ENCODE data around the gene DOCK10.

Gene DOCK10

GRCh38 chr2:224932522-224932921 is 109.7 kb downstream of the DOCK10 start:
- Histone ChIP-seq H3K36me3 (ENCODE audit: control insufficient read depth, insufficient read depth, low read length) (no peaks in the 10 kb centered on the region), H3K27ac (ENCODE audit: low read depth, low read length, severe bottlenecking) (no peak overlapping the region), H3K9me3 (ENCODE audit: control insufficient read depth, low read length) (no peaks in the 10 kb centered on the region), H3K4me3 (ENCODE audit: extremely low read depth, insufficient read depth, low read length, poor library complexity, severe bottlenecking) (no peak overlapping the region), H3K4me1 (ENCODE audit: control insufficient read depth, insufficient read depth, low read length, poor library complexity, severe bottlenecking) (no peaks in the 10 kb centered on the region)
- 88 to 100% methylated on average over 1 to 3 of the region's 3 CpGs for WGBS, 2 experiments (ENCODE audit: insufficient coverage in 2 of 2)

GRCh38 chr2:224931956-224932355 is 110.3 kb downstream of the DOCK10 start:
- H3K4me1 ChIP-seq (ENCODE audit: control insufficient read depth, insufficient read depth, low read length, poor library complexity, severe bottlenecking): no peaks in the 10 kb centered on the region
- no peak overlapping the region for H3K4me3 ChIP-seq (ENCODE audit: extremely low read depth, insufficient read depth, low read length, poor library complexity, severe bottlenecking)
- no peak overlapping the region for H3K27ac ChIP-seq (ENCODE audit: low read depth, low read length, severe bottlenecking)
- H3K9me3 ChIP-seq (ENCODE audit: control insufficient read depth, low read length): no peaks in the 10 kb centered on the region
- WGBS, 2 experiments (ENCODE audit: insufficient coverage in 2 of 2): 86 to 91% methylated on average over 1 to 3 of the region's 4 CpGs
- H3K36me3 ChIP-seq (ENCODE audit: control insufficient read depth, insufficient read depth, low read length): no peaks in the 10 kb centered on the region

- no peaks in the 10 kb centered on the region for H3K4me1 ChIP-seq (ENCODE audit: control insufficient read depth, insufficient read depth, low read length, poor library complexity, severe bottlenecking)
- H3K27ac ChIP-seq (ENCODE audit: low read depth, low read length, severe bottlenecking): no peak overlapping the region
- no peak overlapping the region for H3K4me3 ChIP-seq (ENCODE audit: extremely low read depth, insufficient read depth, low read length, poor library complexity, severe bottlenecking)
- H3K36me3 ChIP-seq (ENCODE audit: control insufficient read depth, insufficient read depth, low read length): no peaks in the 10 kb centered on the region
- no peaks in the 10 kb centered on the region for H3K9me3 ChIP-seq (ENCODE audit: control insufficient read depth, low read length)
- WGBS, 2 experiments (ENCODE audit: insufficient coverage in 2 of 2): 86% methylated on average over 1 of the region's 3 CpGs; no CpG with 5 or more reads in 1 of the 2 experiments
These were observed 111.3 kb downstream of the DOCK10 start for GRCh38 chr2:224930990-224931389.

- no peak overlapping the region for H3K27ac ChIP-seq (ENCODE audit: low read depth, low read length, severe bottlenecking)
- 95 to 96% methylated on average over 4 to 5 of the region's 5 CpGs for WGBS, 2 experiments (ENCODE audit: insufficient coverage in 2 of 2)
These were observed 112.1 kb downstream of the DOCK10 start for GRCh38 chr2:224930124-224930523.

GRCh38 chr2:224929512-224929911 is 112.8 kb downstream of the DOCK10 start:
- no peak overlapping the region for H3K4me3 ChIP-seq (ENCODE audit: extremely low read depth, insufficient read depth, low read length, poor library complexity, severe bottlenecking)
- WGBS, 2 experiments (ENCODE audit: insufficient coverage in 2 of 2): 97 to 100% methylated on average over 3 of the region's 3 CpGs
- H3K4me1 ChIP-seq (ENCODE audit: control insufficient read depth, insufficient read depth, low read length, poor library complexity, severe bottlenecking): no peaks in the 10 kb centered on the region
- no peak overlapping the region for H3K27ac ChIP-seq (ENCODE audit: low read depth, low read length, severe bottlenecking)
- H3K36me3 ChIP-seq (ENCODE audit: control insufficient read depth, insufficient read depth, low read length): no peaks in the 10 kb centered on the region
- no peaks in the 10 kb centered on the region for H3K9me3 ChIP-seq (ENCODE audit: control insufficient read depth, low read length)

More at GRCh38 chr2:224930124-224930523, 112.1 kb downstream of the DOCK10 start:
- no peak overlapping the region for H3K4me3 ChIP-seq (ENCODE audit: extremely low read depth, insufficient read depth, low read length, poor library complexity, severe bottlenecking)
- no peaks in the 10 kb centered on the region for H3K4me1 ChIP-seq (ENCODE audit: control insufficient read depth, insufficient read depth, low read length, poor library complexity, severe bottlenecking)
- H3K36me3 ChIP-seq (ENCODE audit: control insufficient read depth, insufficient read depth, low read length): no peaks in the 10 kb centered on the region
- H3K9me3 ChIP-seq (ENCODE audit: control insufficient read depth, low read length): no peaks in the 10 kb centered on the region

GRCh38 chr2:224927646-224928173 is 114.6 kb downstream of the DOCK10 start:
- H3K36me3 ChIP-seq (ENCODE audit: control insufficient read depth, insufficient read depth, low read length): no peaks in the 10 kb centered on the region
- no peak overlapping the region for H3K27ac ChIP-seq (ENCODE audit: low read depth, low read length, severe bottlenecking)
- H3K4me3 ChIP-seq (ENCODE audit: extremely low read depth, insufficient read depth, low read length, poor library complexity, severe bottlenecking): no peak overlapping the region
- H3K9me3 ChIP-seq (ENCODE audit: control insufficient read depth, low read length): no peaks in the 10 kb centered on the region
- 85 to 89% methylated on average over 5 of the region's 7 CpGs for WGBS, 2 experiments (ENCODE audit: insufficient coverage in 2 of 2)
- no peaks in the 10 kb centered on the region for H3K4me1 ChIP-seq (ENCODE audit: control insufficient read depth, insufficient read depth, low read length, poor library complexity, severe bottlenecking)

GRCh38 chr2:224927011-224927410 is 115.3 kb downstream of the DOCK10 start:
- 84 to 95% methylated on average over 2 of the region's 2 CpGs for WGBS, 2 experiments (ENCODE audit: insufficient coverage in 2 of 2)
- Histone ChIP-seq H3K27ac (ENCODE audit: low read depth, low read length, severe bottlenecking) (no peak overlapping the region), H3K4me1 (ENCODE audit: control insufficient read depth, insufficient read depth, low read length, poor library complexity, severe bottlenecking) (no peaks in the 10 kb centered on the region), H3K4me3 (ENCODE audit: extremely low read depth, insufficient read depth, low read length, poor library complexity, severe bottlenecking) (no peak overlapping the region), H3K36me3 (ENCODE audit: control insufficient read depth, insufficient read depth, low read length) (no peaks in the 10 kb centered on the region), H3K9me3 (ENCODE audit: control insufficient read depth, low read length) (no peaks in the 10 kb centered on the region)

- no peak overlapping the region for H3K4me3 ChIP-seq (ENCODE audit: extremely low read depth, insufficient read depth, low read length, poor library complexity, severe bottlenecking)
- no peaks in the 10 kb centered on the region for H3K4me1 ChIP-seq (ENCODE audit: control insufficient read depth, insufficient read depth, low read length, poor library complexity, severe bottlenecking)
- no peaks in the 10 kb centered on the region for H3K36me3 ChIP-seq (ENCODE audit: control insufficient read depth, insufficient read depth, low read length)
- H3K9me3 ChIP-seq (ENCODE audit: control insufficient read depth, low read length): no peaks in the 10 kb centered on the region
- H3K27ac ChIP-seq (ENCODE audit: low read depth, low read length, severe bottlenecking): no peak overlapping the region
These were observed 116.5 kb downstream of the DOCK10 start for GRCh38 chr2:224925810-224926100.

- no peak overlapping the region for H3K4me3 ChIP-seq (ENCODE audit: extremely low read depth, insufficient read depth, low read length, poor library complexity, severe bottlenecking)
- no peak overlapping the region for H3K27ac ChIP-seq (ENCODE audit: low read depth, low read length, severe bottlenecking)
- H3K4me1 ChIP-seq (ENCODE audit: control insufficient read depth, insufficient read depth, low read length, poor library complexity, severe bottlenecking): no peaks in the 10 kb centered on the region
- WGBS, 2 experiments (ENCODE audit: insufficient coverage in 2 of 2): 94 to 100% methylated on average over 1 to 2 of the region's 3 CpGs
- H3K36me3 ChIP-seq (ENCODE audit: control insufficient read depth, insufficient read depth, low read length): no peaks in the 10 kb centered on the region
- no peaks in the 10 kb centered on the region for H3K9me3 ChIP-seq (ENCODE audit: control insufficient read depth, low read length)
These were observed 117.0 kb downstream of the DOCK10 start for GRCh38 chr2:224925061-224925809.

- Histone ChIP-seq H3K9me3 (ENCODE audit: control insufficient read depth, low read length) (no peaks in the 10 kb centered on the region), H3K27ac (ENCODE audit: low read depth, low read length, severe bottlenecking) (no peak overlapping the region), H3K36me3 (ENCODE audit: control insufficient read depth, insufficient read depth, low read length) (no peaks in the 10 kb centered on the region), H3K4me3 (ENCODE audit: extremely low read depth, insufficient read depth, low read length, poor library complexity, severe bottlenecking) (no peak overlapping the region), H3K4me1 (ENCODE audit: control insufficient read depth, insufficient read depth, low read length, poor library complexity, severe bottlenecking) (no peaks in the 10 kb centered on the region)
- WGBS, 2 experiments (ENCODE audit: insufficient coverage in 2 of 2): no CpG with 5 or more reads among the region's 2 CpGs
These were observed 117.6 kb downstream of the DOCK10 start for GRCh38 chr2:224924631-224925030.

GRCh38 chr2:224922142-224922727 is 120.0 kb downstream of the DOCK10 start:
- Histone ChIP-seq H3K36me3 (ENCODE audit: control insufficient read depth, insufficient read depth, low read length) (no peaks in the 10 kb centered on the region), H3K27ac (ENCODE audit: low read depth, low read length, severe bottlenecking) (no peak overlapping the region), H3K4me1 (ENCODE audit: control insufficient read depth, insufficient read depth, low read length, poor library complexity, severe bottlenecking) (no peaks in the 10 kb centered on the region), H3K4me3 (ENCODE audit: extremely low read depth, insufficient read depth, low read length, poor library complexity, severe bottlenecking) (no peak overlapping the region), H3K9me3 (ENCODE audit: control insufficient read depth, low read length) (no peaks in the 10 kb centered on the region)
- 80 to 100% methylated on average over 1 of the region's 2 CpGs for WGBS, 2 experiments (ENCODE audit: insufficient coverage in 2 of 2)
